Trophoblast cell (in vitro differentiated cells and primary cell): ENCODE data around the gene L3MBTL1.
A peak's percentile ranks its signal among the peaks of the same experiment; 100 is the strongest.

Experiments
- DNase-seq, 2 donors: peaks; one replicate each; pipeline ENCODE4 v3.0.0-alpha.2; 2016
- H2AFZ ChIP-seq: 2 replicates; pipeline ENCODE4 v1.6.1; 2013; ENCODE audit warnings: low read length, moderate library complexity, mild to moderate bottlenecking; ENCODE audit not compliant: insufficient read depth, poor library complexity
- H2AK5ac ChIP-seq: 2 replicates; pipeline ENCODE4 v1.6.1; 2013; ENCODE audit warnings: mild to moderate bottlenecking, low read length
- H2BK120ac ChIP-seq: 2 replicates; pipeline ENCODE4 v1.6.1; 2013; ENCODE audit warnings: low read length, mild to moderate bottlenecking, moderate library complexity; ENCODE audit not compliant: insufficient read depth, poor library complexity
- H2BK12ac ChIP-seq: 2 replicates; pipeline ENCODE4 v1.6.1; 2013; ENCODE audit warnings: mild to moderate bottlenecking, low read length, moderate library complexity
- H2BK5ac ChIP-seq: 2 replicates; pipeline ENCODE4 v1.6.1; 2013; ENCODE audit warnings: low read length, low read depth, moderate library complexity, mild to moderate bottlenecking; ENCODE audit not compliant: poor library complexity
- H3K14ac ChIP-seq: 2 replicates; pipeline ENCODE4 v1.6.1; 2013; ENCODE audit warnings: mild to moderate bottlenecking, low read length
- H3K18ac ChIP-seq: 2 replicates; pipeline ENCODE4 v1.6.1; 2013; ENCODE audit warnings: mild to moderate bottlenecking, low read length
- H3K23ac ChIP-seq: 2 replicates; pipeline ENCODE4 v1.6.1; 2013; ENCODE audit warnings: low read length
- H3K27ac ChIP-seq: 2 replicates; pipeline ENCODE4 v1.5.1; 2013; ENCODE audit warnings: low read depth, mild to moderate bottlenecking, inconsistent platforms, low read length, moderate library complexity
- H3K27me3 ChIP-seq: 2 replicates; pipeline ENCODE4 v1.6.1; 2013; ENCODE audit warnings: inconsistent platforms, mild to moderate bottlenecking, low read length, moderate library complexity; ENCODE audit not compliant: insufficient read depth
- H3K36me3 ChIP-seq, 2 experiments: 1 replicate in 1 of 2; 2 replicates in 1 of 2; pipeline ENCODE4 v1.6.1; 2013; ENCODE audit warnings: low read length in 2 of 2, mild to moderate bottlenecking in 2 of 2, moderate library complexity in 1 of 2; ENCODE audit not compliant: insufficient read depth in 2 of 2, control insufficient read depth in 1 of 2
- H3K4ac ChIP-seq: 2 replicates; pipeline ENCODE4 v1.6.1; 2013; ENCODE audit warnings: low read depth, mild to moderate bottlenecking, low read length, moderate library complexity
- H3K4me1 ChIP-seq, 2 experiments: 1 replicate in 1 of 2; 2 replicates in 1 of 2; pipeline ENCODE4 v1.6.1; 2013; ENCODE audit warnings: low read length in 2 of 2, mild to moderate bottlenecking in 2 of 2, moderate library complexity in 1 of 2; ENCODE audit not compliant: insufficient read depth in 2 of 2, control insufficient read depth in 1 of 2
- H3K4me2 ChIP-seq: 2 replicates; pipeline ENCODE4 v1.6.1; 2013; ENCODE audit warnings: inconsistent platforms, mild to moderate bottlenecking, low read length, moderate library complexity
- H3K4me3 ChIP-seq: 2 replicates; pipeline ENCODE4 v1.5.1; 2013; ENCODE audit warnings: mild to moderate bottlenecking, low read depth, low read length, inconsistent platforms
- H3K79me1 ChIP-seq: one replicate; pipeline ENCODE4 v1.6.1; 2013; ENCODE audit warnings: low read length
- H3K79me2 ChIP-seq: 2 replicates; pipeline ENCODE4 v1.6.1; 2013; ENCODE audit warnings: low read length, mild to moderate bottlenecking; ENCODE audit not compliant: control insufficient read depth, insufficient read depth, poor library complexity
- H3K9ac ChIP-seq: 2 replicates; pipeline ENCODE4 v1.6.1; 2013; ENCODE audit warnings: mild to moderate bottlenecking, low read length
- H3K9me3 ChIP-seq: 2 replicates; pipeline ENCODE4 v1.6.1; 2013; ENCODE audit warnings: low read depth, mild to moderate bottlenecking, control low read depth, inconsistent platforms, low read length; ENCODE audit not compliant: insufficient read depth
- H4K12ac ChIP-seq: 2 replicates; pipeline ENCODE4 v1.6.1; 2013; ENCODE audit warnings: low read depth, mild to moderate bottlenecking, low read length, moderate library complexity
- H4K8ac ChIP-seq: 2 replicates; pipeline ENCODE4 v1.6.1; 2013; ENCODE audit warnings: low read depth, mild to moderate bottlenecking, low read length, moderate library complexity
- H4K91ac ChIP-seq: one replicate; pipeline ENCODE4 v1.6.1; 2013; ENCODE audit warnings: low read depth, mild to moderate bottlenecking, low read length, moderate library complexity
- WGBS: extraction: QIAGEN DNeasy Blood & Tissue Kit; methylation state at CpG from one replicate; pipeline ENCODE4 v1.1.7; 2013; ENCODE audit warnings: missing lambda C conversion rate; ENCODE audit not compliant: insufficient read length, insufficient coverage; ENCODE audit errors: extremely low coverage; 5-methylcytosine and 5-hydroxymethylcytosine counted together

Gene L3MBTL1

DNA sequence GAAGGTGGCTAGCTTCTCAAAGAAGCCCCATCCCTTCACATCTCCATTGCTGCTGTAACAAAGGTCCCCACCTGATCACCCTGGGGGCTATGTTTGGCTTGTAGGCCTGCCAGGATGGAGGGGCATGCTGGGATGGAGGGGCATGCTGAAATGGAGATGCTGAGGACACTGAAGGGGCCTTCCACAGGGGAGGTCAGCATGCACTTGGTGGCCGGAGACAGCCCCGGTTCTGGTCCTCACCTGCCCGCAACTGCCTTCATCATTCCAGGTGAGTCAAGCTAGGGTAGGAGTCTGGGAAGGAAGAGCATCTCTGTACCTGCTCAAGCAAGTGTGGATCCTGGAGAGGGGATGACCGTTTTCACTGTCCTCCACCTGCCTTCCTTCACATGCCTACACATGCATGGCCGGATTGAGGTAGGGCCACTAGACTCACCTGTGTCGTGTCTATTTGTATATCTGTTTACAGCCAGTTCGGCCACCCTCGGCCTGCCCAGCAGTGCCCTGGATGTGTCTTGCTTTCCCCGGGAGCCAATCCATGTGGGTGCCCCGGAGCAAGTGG is 6.0 kb downstream of the L3MBTL1 start:
- H3K4me3 ChIP-seq = peak overlapping the region; percentile 61
- no peak for DNase-seq
- no peak overlapping the region for H3K23ac ChIP-seq
- H3K18ac ChIP-seq = no peak overlapping the region
- no peak overlapping the region for H2BK120ac ChIP-seq
- H3K4ac ChIP-seq = no peak overlapping the region
- H3K9ac ChIP-seq = no peak overlapping the region
- no peaks in the 10 kb centered on the region for H3K79me1 ChIP-seq
- H4K12ac ChIP-seq = no peak overlapping the region
- no peak overlapping the region for H2BK5ac ChIP-seq
- no peaks in the 10 kb centered on the region for H3K79me2 ChIP-seq
- H2BK12ac ChIP-seq = no peak overlapping the region
- no peak overlapping the region for H2AFZ ChIP-seq
- WGBS = no CpG with 5 or more reads among the region's 10 CpGs
- no peak overlapping the region for H4K8ac ChIP-seq
- H3K9me3 ChIP-seq = no peaks in the 10 kb centered on the region
- no peak overlapping the region for H3K14ac ChIP-seq
- no peak overlapping the region for H2AK5ac ChIP-seq
- no peak overlapping the region for H4K91ac ChIP-seq
- H3K27ac ChIP-seq = no peak overlapping the region
- H3K36me3 ChIP-seq = no peaks in the 10 kb centered on the region
- H3K4me2 ChIP-seq = peak overlapping the region; percentile 57
- peaks cover 0 to 7% of the 10 kb centered on the region in 2 experiments for H3K4me1 ChIP-seq
- H3K27me3 ChIP-seq = no peaks in the 10 kb centered on the region

DNA sequence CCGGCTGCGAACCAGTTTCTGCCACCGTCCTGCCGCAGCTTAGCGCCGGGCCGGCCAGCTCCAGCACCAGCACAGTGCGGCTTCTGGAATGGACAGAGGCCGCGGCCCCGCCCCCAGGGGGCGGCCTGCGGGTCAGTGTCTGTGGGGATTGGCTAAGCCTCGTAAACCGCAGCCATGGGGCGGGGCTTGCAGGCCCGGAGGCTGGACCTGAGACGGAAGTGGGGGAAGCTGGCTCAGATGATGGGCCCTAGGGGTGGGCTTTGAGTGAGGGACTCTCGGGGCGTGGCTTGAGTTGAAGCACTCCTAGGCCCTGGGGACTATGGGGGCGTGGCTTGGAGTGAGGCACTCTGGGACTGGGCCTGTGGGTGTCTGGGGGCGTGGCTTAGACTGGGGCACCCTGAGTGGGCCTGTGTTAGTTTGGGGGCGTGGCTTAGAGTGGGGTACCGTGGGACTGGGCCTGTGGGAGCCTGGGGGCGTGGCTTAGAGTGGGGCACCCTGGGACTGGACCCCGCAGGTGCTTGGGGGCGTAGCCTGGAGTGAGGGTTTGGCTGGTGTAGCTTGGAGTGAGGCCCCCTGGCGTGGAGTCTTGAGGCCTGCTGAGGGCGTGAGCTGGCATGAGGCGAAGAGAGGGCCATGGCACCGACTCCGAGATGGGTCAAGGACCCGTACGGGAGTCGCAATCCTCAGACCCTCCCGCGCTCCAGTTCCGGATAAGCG is 6.6 kb downstream of the L3MBTL1 start:
- Histone ChIP-seq H2AFZ (peak overlapping the region; percentile 33), H2BK5ac (no peak overlapping the region), H3K79me2 (no peaks in the 10 kb centered on the region), H3K9me3 (no peaks in the 10 kb centered on the region), H3K4me1 (peaks cover 0 to 3% of the 10 kb centered on the region in 2 experiments), H4K91ac (no peak overlapping the region), H3K4me2 (peak overlapping the region; percentile 73), H3K27ac (no peak overlapping the region), H3K14ac (no peak overlapping the region), H3K23ac (no peak overlapping the region), H3K4me3 (peak overlapping the region; percentile 80), H3K27me3 (no peaks in the 10 kb centered on the region), H2BK12ac (no peak overlapping the region), H2BK120ac (no peak overlapping the region), H3K36me3 (no peaks in the 10 kb centered on the region), H3K9ac (no peak overlapping the region), H4K8ac (peak overlapping the region; percentile 59), H3K18ac (no peak overlapping the region), H2AK5ac (no peak overlapping the region), H4K12ac (no peak overlapping the region), H3K4ac (peak overlapping the region; percentile 1), H3K79me1 (no peaks in the 10 kb centered on the region)
- peak; percentile 93 for DNase-seq
- no CpG with 5 or more reads among the region's 39 CpGs for WGBS

DNA sequence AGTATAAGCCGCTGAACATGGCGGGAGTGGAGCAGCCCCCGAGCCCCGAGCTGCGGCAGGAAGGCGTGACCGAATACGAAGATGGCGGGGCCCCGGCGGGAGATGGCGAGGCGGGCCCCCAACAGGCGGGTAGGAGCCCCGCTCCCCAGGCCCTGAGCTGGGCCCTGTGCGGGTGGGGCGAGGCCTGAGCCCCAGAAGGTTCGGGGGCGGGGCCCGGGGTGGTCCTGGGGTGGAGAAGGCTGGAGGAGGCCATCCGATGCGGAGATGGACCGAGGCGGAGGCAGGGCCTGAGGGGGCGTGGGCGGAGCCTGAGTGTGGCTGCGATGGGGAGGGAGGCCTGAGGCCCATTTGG is 7.1 kb downstream of the L3MBTL1 start:
- Histone ChIP-seq H3K23ac (no peak overlapping the region), H4K12ac (no peak overlapping the region), H4K8ac (peak overlapping the region; percentile 59), H3K4me3 (peak overlapping the region; percentile 80), H3K36me3 (no peaks in the 10 kb centered on the region), H3K79me2 (no peaks in the 10 kb centered on the region), H3K4ac (peak overlapping the region; percentile 1), H2BK5ac (no peak overlapping the region), H4K91ac (no peak overlapping the region), H2AFZ (peak overlapping the region; percentile 33), H2AK5ac (no peak overlapping the region), H3K4me2 (peak overlapping the region; percentile 73), H2BK120ac (no peak overlapping the region), H3K27me3 (no peaks in the 10 kb centered on the region), H2BK12ac (no peak overlapping the region), H3K4me1 (peaks cover 0 to 3% of the 10 kb centered on the region in 2 experiments), H3K9ac (no peak overlapping the region), H3K9me3 (no peaks in the 10 kb centered on the region), H3K27ac (no peak overlapping the region), H3K14ac (no peak overlapping the region), H3K79me1 (no peaks in the 10 kb centered on the region), H3K18ac (no peak overlapping the region)
- no CpG with 5 or more reads among the region's 27 CpGs for WGBS
- no peak for DNase-seq

DNA sequence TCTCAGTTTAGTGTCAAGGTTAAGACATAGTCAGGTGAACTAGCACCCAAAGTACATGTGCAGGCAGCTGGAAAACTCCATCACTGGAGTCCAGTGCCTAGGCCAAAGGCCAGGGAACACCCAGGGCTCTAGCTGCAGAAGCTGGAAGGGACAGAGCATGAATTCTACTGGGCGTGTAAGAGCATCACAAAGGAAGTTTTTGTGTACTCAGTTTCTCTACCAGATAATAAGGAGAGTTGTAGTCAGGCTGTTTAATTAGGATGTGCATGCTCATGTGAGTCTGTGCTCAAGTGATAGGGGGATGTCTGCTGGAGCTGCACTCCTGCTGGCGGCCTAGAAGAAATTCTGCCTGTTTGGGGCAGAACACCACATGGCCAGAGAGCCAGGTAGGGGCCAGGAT is 8.1 kb downstream of the L3MBTL1 start:
- Histone ChIP-seq H2AK5ac (no peak overlapping the region), H3K4me1 (peaks cover 0 to 3% of the 10 kb centered on the region in 2 experiments), H3K18ac (no peak overlapping the region), H3K79me2 (no peaks in the 10 kb centered on the region), H3K4me3 (no peak overlapping the region), H2BK12ac (no peak overlapping the region), H3K23ac (no peak overlapping the region), H4K8ac (no peak overlapping the region), H3K79me1 (no peaks in the 10 kb centered on the region), H3K4me2 (no peak overlapping the region), H4K91ac (no peak overlapping the region), H2AFZ (no peak overlapping the region), H2BK5ac (no peak overlapping the region), H3K4ac (no peak overlapping the region), H4K12ac (no peak overlapping the region), H3K27ac (no peak overlapping the region), H3K14ac (no peak overlapping the region), H2BK120ac (no peak overlapping the region), H3K36me3 (no peaks in the 10 kb centered on the region), H3K9ac (no peak overlapping the region), H3K27me3 (no peaks in the 10 kb centered on the region), H3K9me3 (no peaks in the 10 kb centered on the region)
- WGBS = no CpG with 5 or more reads among the region's 2 CpGs
- DNase-seq = no peak
